KOPT-K1 (cell line): ENCODE measurements around the gene MICALL2.
"Not testable (repeated sequence)": the region's sequence is repeated elsewhere in the genome, so short reads cannot be mapped to it uniquely, and the experiment has no call there.

Experiments used
- H3K27ac ChIP-seq: fragments of 200-600 bp; sonication (generic); 2 replicates; pipeline ENCODE4 v1.5.1; 2016; ENCODE audit warnings: antibody characterized with exemption, mild to moderate bottlenecking, low read depth, low read length; ENCODE audit not compliant: poor library complexity, severe bottlenecking
- H3K36me3 ChIP-seq: fragments of 200-600 bp; sonication (generic); 2 replicates; pipeline ENCODE4 v1.5.1; 2017; ENCODE audit warnings: antibody characterized with exemption, mild to moderate bottlenecking, low read length, moderate library complexity; ENCODE audit not compliant: insufficient read depth
- H3K9me3 ChIP-seq: fragments of 200-600 bp; sonication (generic); 2 replicates; pipeline ENCODE4 v1.5.1; 2017; ENCODE audit warnings: antibody characterized with exemption, low read length, mild to moderate bottlenecking; ENCODE audit not compliant: insufficient read depth, poor library complexity, severe bottlenecking

MICALL2 gene

GRCh38 chr7:1450431-1450830, 8.8 kb downstream of the MICALL2 start:
- Histone ChIP-seq H3K9me3 (no peaks in the 10 kb centered on the region), H3K27ac (no peak overlapping the region), H3K36me3 (no peaks in the 10 kb centered on the region)

GRCh38 chr7:1449951-1450350, 9.3 kb downstream of the MICALL2 start:
- Histone ChIP-seq H3K27ac (no peak overlapping the region), H3K9me3 (no peaks in the 10 kb centered on the region), H3K36me3 (no peaks in the 10 kb centered on the region)

- Histone ChIP-seq H3K27ac (no peak overlapping the region), H3K9me3 (no peaks in the 10 kb centered on the region), H3K36me3 (no peaks in the 10 kb centered on the region)
Observed at GRCh38 chr7:1449501-1449900, 9.8 kb downstream of the MICALL2 start.

- no peaks in the 10 kb centered on the region for H3K9me3 ChIP-seq
- no peak overlapping the region for H3K27ac ChIP-seq
- H3K36me3 ChIP-seq, result no peaks in the 10 kb centered on the region
Observed at GRCh38 chr7:1448958-1449357, 10.3 kb downstream of the MICALL2 start.

- no peaks in the 10 kb centered on the region for H3K9me3 ChIP-seq
- no peaks in the 10 kb centered on the region for H3K36me3 ChIP-seq
- H3K27ac ChIP-seq, result no peak overlapping the region
Observed at GRCh38 chr7:1447551-1448244, 11.6 kb downstream of the MICALL2 start.

- H3K36me3 ChIP-seq, result no peaks in the 10 kb centered on the region
- H3K9me3 ChIP-seq, result no peaks in the 10 kb centered on the region
- H3K27ac ChIP-seq, result no peak overlapping the region
Observed at GRCh38 chr7:1447112-1447511, 12.2 kb downstream of the MICALL2 start.

GRCh38 chr7:1446620-1447032, 12.6 kb downstream of the MICALL2 start:
- Histone ChIP-seq H3K36me3 (no peaks in the 10 kb centered on the region), H3K9me3 (no peaks in the 10 kb centered on the region), H3K27ac (no peak overlapping the region)

GRCh38 chr7:1446026-1446425, 13.2 kb downstream of the MICALL2 start:
- H3K36me3 ChIP-seq, H3K9me3 ChIP-seq, H3K27ac ChIP-seq: not testable (repeated sequence)

GRCh38 chr7:1445341-1445740, 13.9 kb downstream of the MICALL2 start:
- no peak overlapping the region for H3K27ac ChIP-seq
- no peaks in the 10 kb centered on the region for H3K9me3 ChIP-seq
- no peaks in the 10 kb centered on the region for H3K36me3 ChIP-seq

- no peaks in the 10 kb centered on the region for H3K36me3 ChIP-seq
- no peaks in the 10 kb centered on the region for H3K9me3 ChIP-seq
- no peak overlapping the region for H3K27ac ChIP-seq
Observed at GRCh38 chr7:1444925-1445322, 14.3 kb downstream of the MICALL2 start.

- Histone ChIP-seq H3K9me3 (no peaks in the 10 kb centered on the region), H3K36me3 (no peaks in the 10 kb centered on the region), H3K27ac (no peak overlapping the region)
Observed at GRCh38 chr7:1444214-1444924, 14.9 kb downstream of the MICALL2 start.

- not testable (repeated sequence) for H3K9me3 ChIP-seq, H3K27ac ChIP-seq, H3K36me3 ChIP-seq
Observed at GRCh38 chr7:1443587-1444200, 15.6 kb downstream of the MICALL2 start.

GRCh38 chr7:1442355-1443124, 16.7 kb downstream of the MICALL2 start:
- Histone ChIP-seq H3K9me3 (no peaks in the 10 kb centered on the region), H3K36me3 (no peaks in the 10 kb centered on the region), H3K27ac (peak overlapping the region; percentile 57)

- H3K27ac ChIP-seq, result peak overlapping the region; percentile 57
- no peaks in the 10 kb centered on the region for H3K36me3 ChIP-seq
Observed at GRCh38 chr7:1441615-1442354, 17.5 kb downstream of the MICALL2 start.

More at GRCh38 chr7:1441615-1442354, 17.5 kb downstream of the MICALL2 start:
- no peaks in the 10 kb centered on the region for H3K9me3 ChIP-seq
